HCT116 (cell line): Measurements from ENCODE around the gene PDXK. TPM values are rescaled to one million over a fixed set of nuclear protein-coding genes. Genes with fewer than 3 reads are reported as not detected.

Experiments used
- ATAC-seq: fragments of 200-7000 bp; cut with Tn5 transposase; 2 replicates; pipeline ENCODE4 v1.9.1; 2020; ENCODE audit warnings: mild to moderate bottlenecking, moderate library complexity
- BruUV-seq: library from RNA; stranded (reverse); fragments of 400-500 nt; replicated peaks from 2 replicates; lab custom pipeline; 2021; lab: Mats Ljungman, UMichigan
- CTCF ChIA-PET: fragments of 300-600 bp; sonication (Branson Sonifier 250); formaldehyde crosslinking; loops from one replicate; lab custom pipeline; 2021; ENCODE audit warnings: antibody characterized with exemption; lab: Charles Lee
- POLR2A ChIA-PET: fragments of 300-600, 350-600 bp; sonication (Branson Sonifier 250); formaldehyde crosslinking; loops from one replicate; lab custom pipeline; 2021; ENCODE audit warnings: antibody characterized with exemption; lab: Charles Lee
- RAD21 ChIA-PET, 2 experiments: fragments of 300-600 bp; sonication (Branson Sonifier 250); formaldehyde crosslinking; loops; one replicate each; lab custom pipeline; 2023; ENCODE audit warnings: low total read pairs in 2 of 2; ENCODE audit not compliant: uncharacterized antibody in 2 of 2, unreplicated experiment in 2 of 2, low non-redundant PET in 1 of 2; lab: Charles Lee
- DNase-seq: peaks from one replicate; pipeline ENCODE4 v3.0.0-alpha.2; 2010; ENCODE audit warnings: low read depth, low spot score
- H2AFZ ChIP-seq: fragments of 200-600 bp; shearing (Covaris generic), sonication (generic); 2 replicates; pipeline ENCODE4 v1.6.1; 2017; ENCODE audit warnings: low read depth, mixed run types, mixed read lengths, antibody characterized with exemption, low read length; ENCODE audit not compliant: poor library complexity, severe bottlenecking
- H3K27ac ChIP-seq: 2 replicates; pipeline ENCODE4 v1.5.1; 2012; ENCODE audit warnings: low read depth, low read length
- H3K27me3 ChIP-seq: fragments of 200-600 bp; sonication (generic); 2 replicates; pipeline ENCODE4 v1.6.1; 2016; ENCODE audit warnings: mixed run types, low read length, mixed read lengths; ENCODE audit not compliant: insufficient read depth
- H3K36me3 ChIP-seq, 2 experiments: fragments of 200-500 bp in 1 of 2; fragments of 200-600 bp in 1 of 2; sonication (Bioruptor generic) in 1 of 2; sonication (generic) in 1 of 2; 2 replicates each; pipeline versions ENCODE4 v1.5.1 to v1.6.1; 2014 to 2016; ENCODE audit warnings: low read length in 2 of 2, inconsistent platforms in 1 of 2, mixed read lengths in 1 of 2, mixed run types in 1 of 2; ENCODE audit not compliant: insufficient read depth in 2 of 2, control insufficient read depth in 1 of 2
- H3K4me1 ChIP-seq, 2 experiments: fragments of 200-600 bp in 1 of 2; sonication (generic) in 1 of 2; 2 replicates each; pipeline versions ENCODE4 v1.5.1 to v1.6.1; 2012 to 2017; ENCODE audit warnings: low read length in 2 of 2, inconsistent platforms in 1 of 2, mild to moderate bottlenecking in 1 of 2, mixed read lengths in 1 of 2, mixed run types in 1 of 2, moderate library complexity in 1 of 2; ENCODE audit not compliant: insufficient read depth in 2 of 2, control insufficient read depth in 1 of 2
- H3K4me2 ChIP-seq: fragments of 200-600 bp; sonication (generic); 2 replicates; pipeline ENCODE4 v1.6.1; 2017; ENCODE audit warnings: mixed run types, low read length, mixed read lengths
- H3K4me3 ChIP-seq, 2 experiments: fragments of 200-600 bp in 1 of 2; sonication (generic) in 1 of 2; replicated peaks in 1 of 2; 2 replicates each; pipeline ENCODE4 v1.5.1; 2011 to 2016; ENCODE audit warnings: low read length in 2 of 2, control low read depth in 1 of 2, low read depth in 1 of 2, mild to moderate bottlenecking in 1 of 2, mixed read lengths in 1 of 2, mixed run types in 1 of 2
- H3K79me2 ChIP-seq: fragments of 200-600 bp; sonication (generic); 2 replicates; pipeline ENCODE4 v1.6.1; 2017; ENCODE audit warnings: mild to moderate bottlenecking, mixed run types, low read length, moderate library complexity, mixed read lengths; ENCODE audit not compliant: insufficient read depth
- H3K9ac ChIP-seq: fragments of 200-600 bp; sonication (generic); 2 replicates; pipeline ENCODE4 v1.6.1; 2016; ENCODE audit warnings: low read length, mixed read lengths
- H3K9me2 ChIP-seq: fragments of 200-600 bp; sonication (generic), shearing (Covaris generic); 2 replicates; pipeline ENCODE4 v1.6.1; 2017; ENCODE audit warnings: mixed run types, mild to moderate bottlenecking, moderate library complexity; ENCODE audit not compliant: insufficient read depth
- H3K9me3 ChIP-seq, 2 experiments: fragments of 200-500 bp in 1 of 2; fragments of 200-600 bp in 1 of 2; sonication (Bioruptor generic) in 1 of 2; sonication (generic) in 1 of 2; 2 replicates each; pipeline ENCODE4 v1.6.1; 2014 to 2017; ENCODE audit warnings: low read length in 2 of 2, mixed read lengths in 2 of 2, inconsistent platforms in 1 of 2, low read depth in 1 of 2, mild to moderate bottlenecking in 1 of 2, mixed run types in 1 of 2, moderate library complexity in 1 of 2; ENCODE audit not compliant: control insufficient read depth in 1 of 2, insufficient read depth in 1 of 2
- H4K20me1 ChIP-seq: fragments of 200-600 bp; sonication (generic), shearing (Covaris generic); 2 replicates; pipeline ENCODE4 v1.6.1; 2017; ENCODE audit warnings: mixed run types, mild to moderate bottlenecking, moderate library complexity; ENCODE audit not compliant: insufficient read depth
- CBX3 ChIP-seq: IDR thresholded peaks from 2 replicates; pipeline ENCODE4 v1.6.1; 2012; ENCODE audit warnings: low read depth
- ELF1 ChIP-seq: IDR thresholded peaks from 2 replicates; pipeline ENCODE4 v1.6.1; 2012; ENCODE audit warnings: low read depth, borderline replicate concordance
- EZH2 ChIP-seq: fragments of 200-600 bp; sonication (generic); IDR thresholded peaks from 2 replicates; pipeline ENCODE4 v1.6.1; 2017; ENCODE audit warnings: antibody characterized with exemption, mixed run types
- EZH2phosphoT487 ChIP-seq: fragments of 200-600 bp; IDR thresholded peaks from 2 replicates; pipeline ENCODE4 v1.6.1; 2018; ENCODE audit warnings: antibody characterized with exemption, borderline replicate concordance
- FOSL1 ChIP-seq: IDR thresholded peaks from 2 replicates; pipeline ENCODE4 v1.6.1; 2012; ENCODE audit warnings: low read depth
- POLR2AphosphoS5 ChIP-seq: IDR thresholded peaks from 2 replicates; pipeline ENCODE4 v1.6.1; 2011; ENCODE audit warnings: mild to moderate bottlenecking, low read depth, low read length, moderate library complexity
- SP1 ChIP-seq: IDR thresholded peaks from 2 replicates; pipeline ENCODE4 v1.6.1; 2012; ENCODE audit warnings: low read depth
- TCF7L2 ChIP-seq: IDR thresholded peaks from 2 replicates; pipeline ENCODE4 v1.7.0; 2011; ENCODE audit warnings: borderline replicate concordance, inconsistent platforms; ENCODE audit not compliant: insufficient read depth, insufficient read length; ENCODE audit errors: extremely low read depth
- ZFX ChIP-seq: fragments of 450-650 bp; IDR thresholded peaks from 2 replicates; pipeline ENCODE4 v1.6.1; 2017
- ZNF274 ChIP-seq: fragments of 200-500 bp; sonication (Bioruptor generic); IDR thresholded peaks from 2 replicates; pipeline ENCODE4 v1.6.1; 2014; ENCODE audit warnings: mild to moderate bottlenecking, low read depth, low read length, inconsistent platforms
- intact Hi-C: fragments of 100-400 bp; cut with micrococcal nuclease; formaldehyde crosslinking; loops from 2 replicates; pipeline ENCODE4 v1.10.0; 2022
- total RNA-seq: library from RNA; stranded (reverse); gene quantifications from one replicate; pipeline ENCODE4 v1.2.1, GENCODE V29; 2021; ENCODE audit not compliant: unreplicated experiment

PDXK gene
- total RNA-seq, 1 experiment from 2014 or later = 127 TPM

- TF ChIP-seq EZH2phosphoT487 (no peak), CBX3 (no peak), FOSL1 (no peak), ZNF274 (no peak), TCF7L2 (no peak), POLR2AphosphoS5 (no peak), ELF1 (no peak), ZFX (no peak)
Observed at GRCh38 chr21:43753439-43753799, 34.5 kb downstream of the PDXK start (continued).

GRCh38 chr21:43754948-43755781 lies 36.2 kb downstream of the PDXK start:
- Histone ChIP-seq H3K27me3 (no peaks in the 10 kb centered on the region), H3K9me2 (no peaks in the 10 kb centered on the region), H3K36me3 (peaks cover 24 to 69% of the 10 kb centered on the region in 2 experiments; a peak in 3 of 4 replicates), H3K4me2 (no peak overlapping the region), H3K79me2 (no peaks in the 10 kb centered on the region), H3K27ac (no peak overlapping the region), H3K4me1 (no peaks in the 10 kb centered on the region), H3K9ac (no peak overlapping the region), H4K20me1 (no peaks in the 10 kb centered on the region), H3K4me3 (no peak overlapping the region), H2AFZ (no peak overlapping the region), H3K9me3 (no peaks in the 10 kb centered on the region)
- intact Hi-C loops = no loop called here
- ATAC-seq (peak; percentile 43), DNase-seq (no peak)
- ChIA-PET CTCF (no interaction called here), POLR2A (no interaction called here), RAD21 (no interaction called here)
- TF ChIP-seq SP1 (peak; percentile 58; the same call in 1 of the 2 replicates), EZH2 (no peak)
- BruUV-seq = no TSS peak
